Adrenal gland (tissue), 12 donors: ENCODE results near the gene TACO1. TPM values are rescaled to one million over a fixed set of nuclear protein-coding genes. Genes with fewer than 3 reads are reported as not detected.

Experiments used
- DNase-seq, 7 donors: peaks; one replicate each; pipeline ENCODE4 v3.0.0-alpha.2; 2019 to 2020
- H3K27ac ChIP-seq, 5 donors: fragments of 200-600 bp; sonication (generic) in 4 of 5; 1 replicate in 3 of 5; 2 replicates in 2 of 5; pipeline versions ENCODE4 v1.5.1 to v1.8.0; 2016 to 2020; ENCODE audit warnings: mild to moderate bottlenecking in 1 of 5
- H3K27me3 ChIP-seq: fragments of 200-600 bp; 2 replicates; pipeline ENCODE4 v1.8.0; 2021
- H3K36me3 ChIP-seq, 2 donors: fragments of 200-600 bp; replicated peaks in 1 of 2; 1 replicate in 1 of 2; 2 replicates in 1 of 2; pipeline versions ENCODE4 v1.5.1 to v1.8.0; 2018 to 2022
- H3K4me1 ChIP-seq, 2 donors: fragments of 200-600 bp; replicated peaks in 1 of 2; 1 replicate in 1 of 2; 2 replicates in 1 of 2; pipeline versions ENCODE4 v1.5.1 to v1.8.0; 2018 to 2021
- H3K4me3 ChIP-seq, 4 donors: fragments of 200-600 bp; sonication (generic) in 3 of 4; one replicate each; pipeline ENCODE4 v1.5.1; 2016 to 2018
- H3K9me3 ChIP-seq, 3 donors: fragments of 200-600 bp; sonication (generic) in 1 of 3; replicated peaks in 1 of 3; 1 replicate in 2 of 3; 2 replicates in 1 of 3; pipeline versions ENCODE4 v1.5.1 to v1.8.0; 2016 to 2021
- POLR2A ChIP-seq, 2 donors: fragments of 450-650 bp; IDR thresholded peaks; one replicate each; pipeline ENCODE4 v1.6.1; 2017; ENCODE audit warnings: antibody characterized with exemption in 2 of 2, mild to moderate bottlenecking in 2 of 2, moderate library complexity in 1 of 2
- WGBS, 4 donors: extraction: QIAGEN DNeasy Blood & Tissue Kit in 2 of 4; methylation state at CpG; one replicate each; pipeline versions ENCODE4 v1.1.5 to v1.1.7; 2013 to 2017; 5-methylcytosine and 5-hydroxymethylcytosine counted together
- intact Hi-C, 2 donors: fragments of 100-400 bp; cut with DNase I; formaldehyde crosslinking; loops; one replicate each; pipeline versions ENCODE4 v1.14.1 to v1.15.0; 2022 to 2023
- polyA plus RNA-seq, 3 donors: library from polyadenylated mRNA; stranded (reverse); fragments of 200-250 nt in 2 of 3; fragments of 350-450 nt in 1 of 3; fragmentation: Illumina TruSeq in 1 of 3; extraction: RNeasy Lipid Tissue Mini Kit (QIAGEN cat#74804) in 1 of 3; gene quantifications; one replicate each; pipeline ENCODE4 v1.2.3, GENCODE V29; 2013 to 2014
- total RNA-seq, 9 donors: library from RNA; depleted of rRNA in 4 of 9; stranded (reverse); fragments of >200 nt in 4 of 9; fragments of 120-200 nt in 1 of 9; fragmentation: NEBNext Ultra II Directional in 1 of 9; extraction: Animal tissue kit (Norgen Biotek cat#: 25700) in 1 of 9; gene quantifications; one replicate each; pipeline versions ENCODE4 v1.1.0 to v1.2.4, GENCODE V29; 2013 to 2023
- TF ChIP-seq, protein P1 (sequence below), 6 experiments: fragments of 450-650 bp in 4 of 6; fragments of 200-600 bp in 2 of 6; sonication (generic) in 1 of 6; IDR thresholded peaks; 1 replicate in 5 of 6; 2 replicates in 1 of 6; pipeline versions ENCODE4 v1.5.1 to v1.8.0; 2016 to 2021; ENCODE audit warnings: antibody characterized with exemption in 6 of 6, mild to moderate bottlenecking in 2 of 6, moderate library complexity in 1 of 6
- donor health status: healthy with polysubstance abuse.
- donor health status: Bipolar disorder and iron deficiency.
- donor health status: DM: yes; HTN: yes; CAD: no.
- donor health status: DM: no; HTN: no; CAD: no.
- donor health status: DM: no; HTN: no; CAD: no.
- donor health status: DM: yes; HTN: yes; CAD: no.

Gene TACO1
- total and polyA plus RNA-seq, 12 donors: 15.4 to 32.1 (median 22.8) TPM

DNA sequence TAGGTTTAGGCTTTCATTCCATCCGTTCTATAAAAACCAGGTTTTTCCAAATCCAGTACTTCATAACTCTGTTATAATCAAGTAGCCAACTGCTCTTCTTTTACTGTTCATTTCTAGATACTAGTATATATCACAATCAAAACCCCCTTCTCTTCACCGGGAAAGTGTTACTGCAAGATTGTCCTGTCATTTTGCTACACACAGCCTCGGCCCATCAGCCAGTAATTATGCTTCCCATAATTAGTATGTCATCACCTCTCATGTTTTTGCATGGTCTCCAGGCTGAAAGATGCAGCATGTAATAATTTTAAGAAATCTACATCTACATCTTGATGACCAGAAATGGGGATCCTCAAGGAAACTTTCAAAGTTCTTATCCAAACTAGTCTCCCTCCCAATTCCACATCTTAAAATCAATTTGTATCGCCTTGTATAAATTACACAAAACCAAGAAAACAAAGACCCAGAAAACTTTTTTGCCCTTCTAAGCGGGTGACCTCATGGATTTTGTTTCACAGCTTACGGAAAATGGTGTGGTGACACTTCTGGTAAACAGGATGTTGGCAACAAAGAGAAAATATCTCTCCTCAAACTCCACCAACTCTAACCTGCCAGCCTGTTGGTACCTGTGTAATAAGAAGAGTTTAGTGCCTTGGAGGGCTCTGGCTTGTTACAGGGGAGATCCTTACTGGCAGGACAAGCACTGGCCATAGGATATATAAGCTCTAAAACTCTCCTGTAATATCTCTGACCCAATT lies 9.3 kb downstream of the TACO1 start:
- TF ChIP-seq POLR2A (IDR thresholded peaks at IDR 0.05): no peak
- TF ChIP-seq, protein P1, sequence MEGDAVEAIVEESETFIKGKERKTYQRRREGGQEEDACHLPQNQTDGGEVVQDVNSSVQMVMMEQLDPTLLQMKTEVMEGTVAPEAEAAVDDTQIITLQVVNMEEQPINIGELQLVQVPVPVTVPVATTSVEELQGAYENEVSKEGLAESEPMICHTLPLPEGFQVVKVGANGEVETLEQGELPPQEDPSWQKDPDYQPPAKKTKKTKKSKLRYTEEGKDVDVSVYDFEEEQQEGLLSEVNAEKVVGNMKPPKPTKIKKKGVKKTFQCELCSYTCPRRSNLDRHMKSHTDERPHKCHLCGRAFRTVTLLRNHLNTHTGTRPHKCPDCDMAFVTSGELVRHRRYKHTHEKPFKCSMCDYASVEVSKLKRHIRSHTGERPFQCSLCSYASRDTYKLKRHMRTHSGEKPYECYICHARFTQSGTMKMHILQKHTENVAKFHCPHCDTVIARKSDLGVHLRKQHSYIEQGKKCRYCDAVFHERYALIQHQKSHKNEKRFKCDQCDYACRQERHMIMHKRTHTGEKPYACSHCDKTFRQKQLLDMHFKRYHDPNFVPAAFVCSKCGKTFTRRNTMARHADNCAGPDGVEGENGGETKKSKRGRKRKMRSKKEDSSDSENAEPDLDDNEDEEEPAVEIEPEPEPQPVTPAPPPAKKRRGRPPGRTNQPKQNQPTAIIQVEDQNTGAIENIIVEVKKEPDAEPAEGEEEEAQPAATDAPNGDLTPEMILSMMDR (IDR thresholded peaks at IDR 0.05): no peak
- H3K9me3 ChIP-seq: no peaks in the 10 kb centered on the region
- intact Hi-C loops: loop anchor here (5.0 to 10.0 kb wide), 2 partner anchors 125 to 188 kb away; no protein-coding TSS in a partner anchor
- no peaks in the 10 kb centered on the region for H3K27me3 ChIP-seq
- peaks cover 0 to 6% of the 10 kb centered on the region in 2 donors for H3K4me1 ChIP-seq
- peaks cover 0 to 47% of the 10 kb centered on the region in 2 donors for H3K36me3 ChIP-seq
- no peak overlapping the region for H3K4me3 ChIP-seq
- 79 to 91% (median 83%) methylated on average over 6 of the region's 6 CpGs for WGBS, 4 donors
- DNase-seq: no peak
- no peak overlapping the region for H3K27ac ChIP-seq

DNA sequence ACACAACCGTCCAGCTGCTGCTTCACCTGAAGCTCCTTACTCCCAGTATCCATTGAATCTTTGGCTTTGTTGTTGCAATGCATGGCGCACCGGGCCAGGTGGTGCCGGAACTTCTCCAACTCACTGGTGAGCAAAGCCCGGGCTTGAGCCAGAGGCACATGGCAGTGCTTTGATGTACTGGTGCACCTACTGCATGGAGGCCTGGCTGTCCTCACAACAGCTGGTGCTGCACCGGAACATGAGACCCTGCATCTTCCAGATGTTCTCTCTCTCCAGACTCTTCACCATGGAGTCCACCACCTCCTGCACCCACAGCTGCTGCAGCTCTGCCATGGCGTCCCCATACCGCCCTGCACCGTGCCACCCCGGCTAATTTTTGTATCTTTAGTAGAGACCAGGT lies 10.2 kb downstream of the TACO1 start:
- intact Hi-C loops: loop anchor here (5.0 to 10.0 kb wide), 2 partner anchors 126 to 189 kb away; no protein-coding TSS in a partner anchor
- Histone ChIP-seq H3K4me3 (no peak overlapping the region), H3K27ac (no peak overlapping the region), H3K27me3 (no peaks in the 10 kb centered on the region), H3K9me3 (no peaks in the 10 kb centered on the region), H3K36me3 (peaks cover 0 to 39% of the 10 kb centered on the region in 2 donors), H3K4me1 (peaks cover 0 to 6% of the 10 kb centered on the region in 2 donors)
- 90 to 95% (median 92%) methylated on average over 10 of the region's 10 CpGs for WGBS, 4 donors
- TF ChIP-seq, protein P1 (IDR thresholded peaks at IDR 0.05): no peak
- DNase-seq: no peak

DNA sequence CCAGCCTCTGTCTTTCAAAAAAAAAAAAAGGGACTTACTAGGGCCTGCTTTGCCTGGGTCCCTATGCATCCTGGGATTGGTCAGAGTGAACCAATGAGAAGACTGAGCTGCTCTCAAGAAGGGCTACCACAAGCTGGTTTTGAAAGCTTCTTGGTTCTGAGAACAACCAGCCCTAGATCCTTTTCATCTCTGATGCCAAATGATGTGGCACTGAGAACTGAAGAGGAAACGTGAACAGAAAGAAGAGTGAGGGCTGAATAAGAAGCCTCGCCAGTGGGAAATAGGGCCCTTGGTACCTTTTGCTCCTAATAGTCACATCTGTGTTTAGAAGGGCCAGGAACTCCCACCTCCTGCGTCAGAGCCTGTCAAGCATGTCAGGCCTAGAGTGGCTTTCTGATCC lies 10.7 kb downstream of the TACO1 start:
- peaks cover 0 to 6% of the 10 kb centered on the region in 2 donors for H3K4me1 ChIP-seq
- intact Hi-C loops: loop anchor here (5.0 to 10.0 kb wide), 2 partner anchors 127 to 189 kb away; no protein-coding TSS in a partner anchor
- WGBS, 4 donors: 81 to 90% (median 84%) methylated on average over 3 of the region's 3 CpGs
- H3K36me3 ChIP-seq: peaks cover 0 to 34% of the 10 kb centered on the region in 2 donors
- H3K27me3 ChIP-seq: no peaks in the 10 kb centered on the region
- H3K9me3 ChIP-seq: no peaks in the 10 kb centered on the region
- H3K4me3 ChIP-seq: no peak overlapping the region
- TF ChIP-seq, protein P1 (IDR thresholded peaks at IDR 0.05): no peak
- no peak for TF ChIP-seq POLR2A (IDR thresholded peaks at IDR 0.05)
- H3K27ac ChIP-seq: no peak overlapping the region
- no peak for DNase-seq

DNA sequence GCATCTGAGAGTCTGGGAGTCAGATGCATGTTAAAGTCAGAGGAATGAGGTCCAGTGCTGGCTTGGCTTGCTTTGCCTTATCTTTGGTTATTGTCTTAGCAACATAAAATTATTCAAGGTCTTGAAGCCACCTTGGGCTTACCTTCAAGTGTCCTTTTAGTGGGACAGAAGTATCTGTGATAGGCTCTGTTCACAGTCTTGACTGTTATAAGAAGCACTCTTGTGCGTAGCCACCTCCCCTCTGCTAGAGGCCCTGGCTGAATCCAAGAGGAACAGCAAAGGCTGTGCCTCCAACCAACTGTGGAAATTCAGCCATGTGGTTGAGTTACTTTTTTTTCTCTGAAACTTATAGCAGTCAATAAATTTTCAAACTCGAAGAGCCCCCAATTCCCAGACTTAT lies 13.0 kb downstream of the TACO1 start:
- Histone ChIP-seq H3K4me1 (peaks cover 0 to 6% of the 10 kb centered on the region in 2 donors), H3K36me3 (peaks cover 0 to 12% of the 10 kb centered on the region in 2 donors), H3K4me3 (no peak overlapping the region), H3K27me3 (no peaks in the 10 kb centered on the region), H3K27ac (no peak overlapping the region), H3K9me3 (no peaks in the 10 kb centered on the region)
- DNase-seq: no peak
- whole genome bisulfite sequencing, 4 donors: 87 to 92% (median 88%) methylated on average over 2 of the region's 2 CpGs
- no peak for TF ChIP-seq POLR2A (IDR thresholded peaks at IDR 0.05)
- TF ChIP-seq, protein P1 (IDR thresholded peaks at IDR 0.05): no peak
- intact Hi-C loops: loop anchor here (5.0 to 10.0 kb wide), 2 partner anchors 129 to 191 kb away; no protein-coding TSS in a partner anchor
